GM12872 (cell line): ENCODE measurements around the gene TPST2.

Source experiments
- CTCF ChIP-seq: IDR thresholded peaks from 3 replicates; pipeline ENCODE4 v1.5.1; 2011; ENCODE audit warnings: low read depth, mild to moderate bottlenecking, low read length, moderate library complexity; ENCODE audit not compliant: insufficient read depth

Gene TPST2

GRCh38 chr22:26551568-26551967, 38.4 kb downstream of the TPST2 start:
- no peak for TF ChIP-seq CTCF

GRCh38 chr22:26550498-26551033, 39.4 kb downstream of the TPST2 start:
- no peak for TF ChIP-seq CTCF

GRCh38 chr22:26549902-26550497, 39.9 kb downstream of the TPST2 start:
- TF ChIP-seq CTCF, result no peak

- TF ChIP-seq CTCF, result no peak
Measured at GRCh38 chr22:26548984-26549383, 40.9 kb downstream of the TPST2 start.

- no peak for TF ChIP-seq CTCF
Measured at GRCh38 chr22:26548303-26548702, 41.6 kb downstream of the TPST2 start.

GRCh38 chr22:26547837-26548236, 42.1 kb downstream of the TPST2 start:
- no peak for TF ChIP-seq CTCF

GRCh38 chr22:26547426-26547825, 42.5 kb downstream of the TPST2 start:
- TF ChIP-seq CTCF, result no peak
